ENCODE data around the gene LRCH1.

The LRCH1 gene

DNA sequence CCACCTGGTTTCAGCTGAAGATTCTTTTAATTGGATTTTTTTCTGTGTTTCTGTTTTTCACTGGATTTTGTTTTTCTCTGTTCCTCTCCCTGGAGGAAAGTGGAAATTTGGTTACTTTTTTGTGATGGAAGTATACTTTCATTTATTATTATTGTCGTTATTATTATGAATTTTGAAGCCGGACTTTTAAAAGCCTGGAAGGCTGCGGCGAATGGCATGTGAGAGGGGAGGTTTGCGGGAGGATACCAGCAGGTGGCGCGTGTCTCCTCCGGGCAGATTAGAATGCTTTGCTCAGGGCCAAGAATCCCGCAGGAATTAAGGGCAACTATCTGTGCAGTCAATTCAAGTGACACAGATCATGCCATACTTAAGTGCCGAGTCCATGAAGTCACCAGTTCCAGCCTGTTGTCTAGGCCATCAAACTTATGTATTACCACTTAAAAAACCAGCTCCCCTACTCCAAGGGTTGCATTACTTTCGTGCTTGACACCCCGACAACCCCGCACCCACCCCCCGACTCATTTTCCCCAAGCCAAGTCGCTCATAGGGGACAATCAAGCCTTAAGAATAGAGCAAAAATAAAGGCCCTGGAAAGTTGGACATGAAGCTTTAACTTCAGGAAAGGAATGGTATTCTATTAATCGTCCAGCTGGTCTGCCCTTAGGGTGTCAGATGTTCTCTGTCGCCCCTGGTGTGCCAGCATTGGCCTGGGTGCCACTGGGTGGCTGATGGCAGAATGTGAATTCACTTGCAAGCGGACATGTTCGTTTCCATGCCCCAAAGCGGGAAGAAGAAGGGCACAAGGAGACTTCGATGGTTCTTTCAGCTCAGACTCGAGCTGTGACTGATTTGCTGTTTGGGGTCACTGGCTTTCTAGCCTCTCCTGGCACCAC is 1.3 kb upstream of the LRCH1 start:
- TF ChIP-seq RAD21 (IDR thresholded peaks at IDR 0.05; ENCODE audit: low read depth): peak; percentile 82
- no peak for TF ChIP-seq TCF12 (IDR thresholded peaks at IDR 0.05; ENCODE audit: low read depth)
- TF ChIP-seq TEAD4 (IDR thresholded peaks at IDR 0.05): peak; percentile 47

DNA sequence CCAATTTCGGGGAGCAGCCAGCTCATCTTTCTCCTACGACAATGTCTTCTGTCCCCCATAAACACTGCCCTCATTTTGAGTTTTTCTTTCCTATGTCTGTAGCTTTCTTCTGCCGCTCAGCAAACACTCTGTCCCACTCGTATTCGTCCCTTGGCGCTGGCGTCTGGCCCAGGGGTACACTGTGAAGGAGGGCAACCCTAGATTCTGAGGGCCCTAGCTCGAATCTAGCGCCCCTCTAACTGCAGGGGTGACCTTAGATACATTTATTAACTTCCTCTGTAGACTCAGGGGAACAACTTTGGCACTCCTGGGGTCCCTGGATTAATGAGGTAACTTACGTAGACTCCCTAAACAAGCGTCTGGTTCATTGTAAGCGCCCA is 677 bp upstream of the LRCH1 start:
- TF ChIP-seq TAF1 (IDR thresholded peaks at IDR 0.05; ENCODE audit: low read depth): no peak
- no peak for TF ChIP-seq YY1 (IDR thresholded peaks at IDR 0.05; ENCODE audit: low read depth)
- no peak for TF ChIP-seq ZBTB7A (IDR thresholded peaks at IDR 0.05; ENCODE audit: low read depth)
- TF ChIP-seq EP300 (IDR thresholded peaks at IDR 0.05; ENCODE audit: borderline replicate concordance): no peak
- TF ChIP-seq CEBPB (IDR thresholded peaks at IDR 0.05): no peak
- no peak for TF ChIP-seq RAD21 (IDR thresholded peaks at IDR 0.05; ENCODE audit: low read depth)
- TF ChIP-seq, protein P1, sequence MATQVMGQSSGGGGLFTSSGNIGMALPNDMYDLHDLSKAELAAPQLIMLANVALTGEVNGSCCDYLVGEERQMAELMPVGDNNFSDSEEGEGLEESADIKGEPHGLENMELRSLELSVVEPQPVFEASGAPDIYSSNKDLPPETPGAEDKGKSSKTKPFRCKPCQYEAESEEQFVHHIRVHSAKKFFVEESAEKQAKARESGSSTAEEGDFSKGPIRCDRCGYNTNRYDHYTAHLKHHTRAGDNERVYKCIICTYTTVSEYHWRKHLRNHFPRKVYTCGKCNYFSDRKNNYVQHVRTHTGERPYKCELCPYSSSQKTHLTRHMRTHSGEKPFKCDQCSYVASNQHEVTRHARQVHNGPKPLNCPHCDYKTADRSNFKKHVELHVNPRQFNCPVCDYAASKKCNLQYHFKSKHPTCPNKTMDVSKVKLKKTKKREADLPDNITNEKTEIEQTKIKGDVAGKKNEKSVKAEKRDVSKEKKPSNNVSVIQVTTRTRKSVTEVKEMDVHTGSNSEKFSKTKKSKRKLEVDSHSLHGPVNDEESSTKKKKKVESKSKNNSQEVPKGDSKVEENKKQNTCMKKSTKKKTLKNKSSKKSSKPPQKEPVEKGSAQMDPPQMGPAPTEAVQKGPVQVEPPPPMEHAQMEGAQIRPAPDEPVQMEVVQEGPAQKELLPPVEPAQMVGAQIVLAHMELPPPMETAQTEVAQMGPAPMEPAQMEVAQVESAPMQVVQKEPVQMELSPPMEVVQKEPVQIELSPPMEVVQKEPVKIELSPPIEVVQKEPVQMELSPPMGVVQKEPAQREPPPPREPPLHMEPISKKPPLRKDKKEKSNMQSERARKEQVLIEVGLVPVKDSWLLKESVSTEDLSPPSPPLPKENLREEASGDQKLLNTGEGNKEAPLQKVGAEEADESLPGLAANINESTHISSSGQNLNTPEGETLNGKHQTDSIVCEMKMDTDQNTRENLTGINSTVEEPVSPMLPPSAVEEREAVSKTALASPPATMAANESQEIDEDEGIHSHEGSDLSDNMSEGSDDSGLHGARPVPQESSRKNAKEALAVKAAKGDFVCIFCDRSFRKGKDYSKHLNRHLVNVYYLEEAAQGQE (IDR thresholded peaks at IDR 0.05; ENCODE audit: low read depth): no peak
- TF ChIP-seq FOXM1 (IDR thresholded peaks at IDR 0.05; ENCODE audit: borderline replicate concordance, low read depth): no peak
- TF ChIP-seq, protein P2, sequence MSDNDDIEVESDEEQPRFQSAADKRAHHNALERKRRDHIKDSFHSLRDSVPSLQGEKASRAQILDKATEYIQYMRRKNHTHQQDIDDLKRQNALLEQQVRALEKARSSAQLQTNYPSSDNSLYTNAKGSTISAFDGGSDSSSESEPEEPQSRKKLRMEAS (IDR thresholded peaks at IDR 0.05): no peak
- TF ChIP-seq, protein P3, sequence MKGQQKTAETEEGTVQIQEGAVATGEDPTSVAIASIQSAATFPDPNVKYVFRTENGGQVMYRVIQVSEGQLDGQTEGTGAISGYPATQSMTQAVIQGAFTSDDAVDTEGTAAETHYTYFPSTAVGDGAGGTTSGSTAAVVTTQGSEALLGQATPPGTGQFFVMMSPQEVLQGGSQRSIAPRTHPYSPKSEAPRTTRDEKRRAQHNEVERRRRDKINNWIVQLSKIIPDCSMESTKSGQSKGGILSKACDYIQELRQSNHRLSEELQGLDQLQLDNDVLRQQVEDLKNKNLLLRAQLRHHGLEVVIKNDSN (IDR thresholded peaks at IDR 0.05): no peak
- no peak for TF ChIP-seq TEAD4 (IDR thresholded peaks at IDR 0.05)
- no peak for TF ChIP-seq NFIC (IDR thresholded peaks at IDR 0.05)

DNA sequence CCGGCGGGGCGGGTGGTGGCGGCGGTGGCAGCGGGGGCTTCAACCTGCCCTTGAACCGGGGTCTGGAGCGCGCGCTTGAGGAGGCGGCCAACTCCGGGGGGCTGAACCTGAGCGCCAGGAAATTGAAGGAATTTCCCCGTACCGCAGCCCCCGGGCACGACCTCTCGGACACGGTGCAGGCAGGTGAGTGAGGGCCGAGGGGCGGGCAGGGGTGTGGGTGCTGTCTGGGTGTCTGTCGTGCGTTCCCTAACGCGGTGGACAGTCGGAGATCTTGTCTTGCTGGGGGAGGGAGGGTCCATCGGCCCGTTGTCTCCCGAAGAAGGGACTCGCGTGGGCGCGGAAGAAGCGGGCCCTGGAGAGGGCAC is 533 bp downstream of the LRCH1 start:
- no peak for TF ChIP-seq CREB1 (IDR thresholded peaks at IDR 0.05; ENCODE audit: low read depth)
- peak; percentile 72; the same call in 1 of the 2 replicates for TF ChIP-seq ZBTB7A (IDR thresholded peaks at IDR 0.05; ENCODE audit: low read depth)
- TF ChIP-seq TEAD4 (IDR thresholded peaks at IDR 0.05): no peak

DNA sequence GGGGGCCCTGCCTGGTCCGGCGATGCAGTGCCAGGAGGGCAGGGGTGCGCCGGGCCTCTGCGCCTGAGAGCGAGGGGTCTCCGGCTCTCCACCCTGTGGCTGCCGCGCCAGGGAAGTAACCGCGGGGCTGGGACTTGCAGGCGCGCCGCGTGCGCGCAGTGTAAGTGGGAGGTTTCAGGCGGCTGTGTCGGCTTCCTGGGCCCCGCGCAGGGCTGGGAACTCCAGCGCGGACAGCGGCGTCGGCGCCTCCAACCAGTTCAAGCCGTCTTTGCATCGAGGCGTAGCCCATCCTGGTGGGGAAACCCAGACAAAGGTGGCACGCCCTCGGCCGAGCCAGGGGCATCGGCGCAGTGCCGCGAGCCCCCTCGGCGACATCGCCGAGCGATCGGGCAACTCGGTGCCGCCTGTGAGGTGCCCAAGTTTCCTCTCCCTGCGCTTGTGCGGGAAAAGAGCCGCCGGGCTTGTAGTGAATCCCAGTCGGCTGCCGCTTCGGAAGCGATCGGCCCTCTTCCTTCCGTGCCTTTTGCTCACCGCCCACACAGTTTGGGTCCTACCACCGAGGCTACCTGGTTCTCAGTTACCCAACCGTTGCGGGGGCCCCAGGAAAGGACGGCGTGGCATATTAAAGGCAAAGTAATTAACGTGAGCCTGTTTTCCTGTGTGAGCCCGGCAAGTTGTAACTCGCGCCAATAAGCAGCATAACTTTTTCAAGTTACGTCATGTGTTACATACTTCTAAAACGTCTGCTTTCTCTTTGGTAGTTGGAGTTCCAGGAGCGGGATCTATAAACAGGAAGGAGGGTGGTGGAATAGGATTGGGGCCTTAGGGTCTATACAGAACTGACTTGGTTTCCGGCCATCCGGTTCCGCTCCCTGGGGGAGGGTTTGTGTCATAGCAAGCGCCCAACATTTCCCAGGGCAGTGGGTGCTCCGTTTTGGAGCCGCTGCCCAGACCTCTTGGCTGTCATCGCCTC is 1.2 kb downstream of the LRCH1 start:
- TF ChIP-seq TEAD4 (IDR thresholded peaks at IDR 0.05) (no peak), CEBPB (IDR thresholded peaks at IDR 0.05) (no peak), ZBTB7A (IDR thresholded peaks at IDR 0.05; ENCODE audit: low read depth) (peak; percentile 44; the same call in 1 of the 2 replicates), EGR1 (IDR thresholded peaks at IDR 0.05) (peak; percentile 72)
- TF ChIP-seq, protein P1 (IDR thresholded peaks at IDR 0.05; ENCODE audit: low read depth): peak; percentile 37; the same call in 1 of the 2 replicates
- TF ChIP-seq, protein P2 (IDR thresholded peaks at IDR 0.05): peak; percentile 17; the same call in 1 of the 2 replicates

DNA sequence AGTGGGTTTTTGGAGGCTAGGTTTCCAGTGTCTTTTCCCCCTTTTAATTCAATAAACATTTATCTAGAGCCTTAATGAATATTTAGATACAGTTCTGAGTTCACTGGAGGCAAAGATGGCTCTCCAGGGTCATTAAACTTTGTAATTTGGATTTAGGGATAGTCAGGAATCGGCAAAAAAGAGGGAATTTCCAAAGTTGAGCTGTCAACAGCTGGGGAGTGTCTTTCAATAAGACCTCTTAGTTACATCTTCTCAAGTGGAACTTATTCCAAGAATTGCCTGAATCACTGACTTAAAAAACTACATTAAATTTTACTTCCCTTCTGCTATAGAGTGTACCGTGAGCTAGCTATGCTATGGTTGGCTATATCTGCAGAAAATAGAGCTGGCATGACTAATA is 2.0 kb downstream of the LRCH1 start:
- no peak for TF ChIP-seq TEAD4 (IDR thresholded peaks at IDR 0.05)
- no peak for TF ChIP-seq CREB1 (IDR thresholded peaks at IDR 0.05; ENCODE audit: low read depth)

DNA sequence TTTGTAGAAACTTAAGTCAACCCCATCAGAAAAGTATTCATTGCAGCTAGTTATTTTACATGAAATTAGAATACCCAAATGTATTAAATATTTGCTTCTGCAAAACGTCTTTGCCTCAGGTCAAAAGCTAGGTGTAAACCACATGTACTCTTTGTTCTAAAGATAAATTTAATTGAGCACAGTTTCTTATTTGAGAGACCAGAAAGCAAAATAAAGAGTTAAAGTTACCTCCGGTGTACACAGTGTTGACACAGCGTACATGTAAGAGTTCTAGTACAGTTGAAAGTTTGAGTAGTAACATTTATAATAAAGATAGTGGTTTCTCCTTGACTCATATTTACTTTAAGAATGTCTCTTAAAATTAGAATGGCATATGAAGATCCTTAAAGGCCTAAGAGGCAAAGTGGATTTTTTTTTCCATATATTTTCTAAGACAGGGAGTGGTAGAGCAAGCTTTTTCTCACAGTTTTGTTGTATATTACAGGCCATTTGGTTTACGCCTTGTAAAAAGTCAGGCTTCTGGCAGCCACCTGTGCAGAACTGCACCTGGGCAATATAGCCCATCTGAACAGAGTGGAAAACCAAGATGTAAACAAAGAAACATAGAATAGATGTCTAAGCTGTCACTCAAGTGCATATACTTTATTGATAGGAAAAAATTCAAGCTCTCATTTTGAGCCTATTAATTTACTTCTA is 2.9 kb downstream of the LRCH1 start:
- TF ChIP-seq NFIC (IDR thresholded peaks at IDR 0.05) (no peak), YY1 (IDR thresholded peaks at IDR 0.05; ENCODE audit: low read depth) (no peak), EP300 (IDR thresholded peaks at IDR 0.05; ENCODE audit: borderline replicate concordance) (no peak), FOXM1 (IDR thresholded peaks at IDR 0.05; ENCODE audit: borderline replicate concordance, low read depth) (no peak), TEAD4 (IDR thresholded peaks at IDR 0.05) (no peak), EGR1 (IDR thresholded peaks at IDR 0.05) (no peak), CEBPB (IDR thresholded peaks at IDR 0.05) (no peak), ZBTB7A (IDR thresholded peaks at IDR 0.05; ENCODE audit: low read depth) (no peak), CREB1 (IDR thresholded peaks at IDR 0.05; ENCODE audit: low read depth) (no peak), RAD21 (IDR thresholded peaks at IDR 0.05; ENCODE audit: low read depth) (no peak)
- TF ChIP-seq, protein P2 (IDR thresholded peaks at IDR 0.05): no peak
- TF ChIP-seq, protein P1 (IDR thresholded peaks at IDR 0.05; ENCODE audit: low read depth): no peak
- TF ChIP-seq, protein P3 (IDR thresholded peaks at IDR 0.05): no peak
